A673 (cell line): ENCODE measurements around the gene PAGR1. TPM values are rescaled to one million over a fixed set of nuclear protein-coding genes. Genes with fewer than 3 reads are reported as not detected.
A peak's percentile ranks its signal among the peaks of the same experiment; 100 is the strongest.

ENCODE experiments used
- BruUV-seq: library from RNA; stranded (reverse); fragments of 400-500 nt; replicated peaks from 2 replicates; lab custom pipeline; 2021; lab: Mats Ljungman, UMichigan
- CTCF ChIA-PET: fragments of 300-600 bp; sonication (Branson Sonifier 250); formaldehyde crosslinking; loops from one replicate; lab custom pipeline; 2022; ENCODE audit warnings: antibody characterized with exemption; lab: Charles Lee
- POLR2A ChIA-PET: fragments of 300-600 bp; sonication (Branson Sonifier 250); formaldehyde crosslinking; loops from one replicate; lab custom pipeline; 2022; ENCODE audit warnings: antibody characterized with exemption; ENCODE audit not compliant: low non-redundant PET; lab: Charles Lee
- DNase-seq: peaks from one replicate; pipeline ENCODE4 v3.0.0-alpha.2; 2015; ENCODE audit warnings: low spot score
- H3K27ac ChIP-seq: fragments of 200-600 bp; sonication (generic); 2 replicates; pipeline ENCODE4 v1.5.1; 2016; ENCODE audit warnings: mixed run types, low read depth, mild to moderate bottlenecking, mixed read lengths, antibody characterized with exemption, low read length; ENCODE audit not compliant: poor library complexity, severe bottlenecking
- H3K27me3 ChIP-seq: fragments of 200-600 bp; sonication (generic); replicated peaks from 2 replicates; pipeline ENCODE4 v1.6.1; 2017; ENCODE audit warnings: mixed run types, low read depth, mild to moderate bottlenecking, mixed read lengths, antibody characterized with exemption, low read length; ENCODE audit not compliant: insufficient read depth, poor library complexity
- H3K36me3 ChIP-seq: fragments of 200-600 bp; sonication (generic); 2 replicates; pipeline ENCODE4 v1.6.1; 2016; ENCODE audit warnings: mixed run types, mild to moderate bottlenecking, mixed read lengths, antibody characterized with exemption, low read length; ENCODE audit not compliant: insufficient read depth, poor library complexity, severe bottlenecking
- H3K4me1 ChIP-seq: fragments of 200-600 bp; sonication (generic); 2 replicates; pipeline ENCODE4 v1.6.1; 2017; ENCODE audit warnings: mixed run types, mild to moderate bottlenecking, mixed read lengths, antibody characterized with exemption, low read length; ENCODE audit not compliant: insufficient read depth, poor library complexity, severe bottlenecking
- H3K4me3 ChIP-seq: fragments of 200-600 bp; sonication (generic); 2 replicates; pipeline ENCODE4 v1.5.1; 2016; ENCODE audit warnings: low read depth, mixed run types, mild to moderate bottlenecking, mixed read lengths, low read length; ENCODE audit not compliant: poor library complexity, severe bottlenecking
- H3K9me3 ChIP-seq: fragments of 200-600 bp; sonication (generic); 2 replicates; pipeline ENCODE4 v1.6.1; 2016; ENCODE audit warnings: mixed run types, low read depth, mild to moderate bottlenecking, mixed read lengths, antibody characterized with exemption, low read length; ENCODE audit not compliant: poor library complexity, severe bottlenecking
- CTCF ChIP-seq: fragments of 300-800, 200-600 bp; sonication (generic); conservative IDR thresholded peaks from 2 replicates; pipeline ENCODE4 v1.5.1; 2017; ENCODE audit warnings: low read depth, mild to moderate bottlenecking, antibody characterized with exemption, low read length, moderate library complexity, mixed read lengths
- EZH2 ChIP-seq: fragments of 200-600 bp; sonication (generic); IDR thresholded peaks from 2 replicates; pipeline ENCODE4 v1.6.1; 2017; ENCODE audit warnings: borderline replicate concordance, low read depth, mild to moderate bottlenecking, mixed read lengths, antibody characterized with exemption, low read length; ENCODE audit not compliant: poor library complexity, severe bottlenecking
- intact Hi-C: fragments of 100-400 bp; cut with micrococcal nuclease; formaldehyde crosslinking; loops from one replicate; pipeline ENCODE4 v1.10.0; 2022; ENCODE audit not compliant: unreplicated experiment
- total RNA-seq: library from RNA; stranded (reverse); gene quantifications from 2 replicates; pipeline ENCODE4 v1.2.3, GENCODE V29; 2021

PAGR1 gene
- total RNA-seq, 1 experiment from 2014 or later = 47.4 TPM

GRCh38 chr16:29849505-29849904 lies 33.6 kb downstream of the PAGR1 start:
- CTCF ChIA-PET = interaction anchor here (0.6 to 1.5 kb wide), 3 partner anchors 29 to 50 kb away, joined by 3 to 4 read pairs (median 3); partner anchors contain the start of gene SEZ6L2
- BruUV-seq = no TSS peak
- POLR2A ChIA-PET = interaction anchor here (0.6 kb wide), 1 partner anchor 22 kb away, joined by 5 read pairs; no protein-coding TSS in a partner anchor

GRCh38 chr16:29850998-29851397 lies 35.0 kb downstream of the PAGR1 start:
- H3K4me1 ChIP-seq = peaks cover 4% of the 10 kb centered on the region
- H3K36me3 ChIP-seq = no peaks in the 10 kb centered on the region
- H3K4me3 ChIP-seq = no peak overlapping the region
- no peak for TF ChIP-seq EZH2
- TF ChIP-seq CTCF = no peak
- no peak overlapping the region for H3K27ac ChIP-seq
- H3K9me3 ChIP-seq = no peaks in the 10 kb centered on the region
- ChIA-PET POLR2A (no interaction called here), CTCF (interaction anchor here (0.7 kb wide), 1 partner anchor 15 kb away, joined by 5 read pairs; no protein-coding TSS in a partner anchor)
- H3K27me3 ChIP-seq = no peaks in the 10 kb centered on the region
- BruUV-seq = no TSS peak
- no peak for DNase-seq
- intact Hi-C loops = no loop called here

More at GRCh38 chr16:29849505-29849904, 33.6 kb downstream of the PAGR1 start:
- Histone ChIP-seq H3K4me1 (peaks cover 4% of the 10 kb centered on the region), H3K9me3 (no peaks in the 10 kb centered on the region), H3K4me3 (no peak overlapping the region), H3K27ac (no peak overlapping the region), H3K36me3 (no peaks in the 10 kb centered on the region), H3K27me3 (no peaks in the 10 kb centered on the region)
- TF ChIP-seq CTCF (no peak), EZH2 (no peak)
- intact Hi-C loops = no loop called here
- peak; percentile 34 for DNase-seq

- no TSS peak for BruUV-seq
- ChIA-PET POLR2A (interaction anchor here (0.5 to 0.6 kb wide), 2 partner anchors 9 to 677 kb away, joined by 3 to 4 read pairs; no protein-coding TSS in a partner anchor), CTCF (interaction anchor here (0.6 to 0.7 kb wide), 3 partner anchors 76 to 1320 kb away, joined by 4 to 9 read pairs (median 6); no protein-coding TSS in a partner anchor)
- Histone ChIP-seq H3K36me3 (no peaks in the 10 kb centered on the region), H3K27me3 (no peaks in the 10 kb centered on the region), H3K9me3 (no peaks in the 10 kb centered on the region), H3K27ac (peak overlapping the region; percentile 38), H3K4me1 (peaks cover 4% of the 10 kb centered on the region), H3K4me3 (no peak overlapping the region)
- peak; percentile 92 for DNase-seq
- TF ChIP-seq CTCF (no peak), EZH2 (no peak)
- intact Hi-C loops = no loop called here
Measured at GRCh38 chr16:29852654-29853053, 36.7 kb downstream of the PAGR1 start.
